ENCODE data around the gene PFDN1.
A peak's percentile ranks its signal among the peaks of the same experiment; 100 is the strongest.

Gene PFDN1

DNA sequence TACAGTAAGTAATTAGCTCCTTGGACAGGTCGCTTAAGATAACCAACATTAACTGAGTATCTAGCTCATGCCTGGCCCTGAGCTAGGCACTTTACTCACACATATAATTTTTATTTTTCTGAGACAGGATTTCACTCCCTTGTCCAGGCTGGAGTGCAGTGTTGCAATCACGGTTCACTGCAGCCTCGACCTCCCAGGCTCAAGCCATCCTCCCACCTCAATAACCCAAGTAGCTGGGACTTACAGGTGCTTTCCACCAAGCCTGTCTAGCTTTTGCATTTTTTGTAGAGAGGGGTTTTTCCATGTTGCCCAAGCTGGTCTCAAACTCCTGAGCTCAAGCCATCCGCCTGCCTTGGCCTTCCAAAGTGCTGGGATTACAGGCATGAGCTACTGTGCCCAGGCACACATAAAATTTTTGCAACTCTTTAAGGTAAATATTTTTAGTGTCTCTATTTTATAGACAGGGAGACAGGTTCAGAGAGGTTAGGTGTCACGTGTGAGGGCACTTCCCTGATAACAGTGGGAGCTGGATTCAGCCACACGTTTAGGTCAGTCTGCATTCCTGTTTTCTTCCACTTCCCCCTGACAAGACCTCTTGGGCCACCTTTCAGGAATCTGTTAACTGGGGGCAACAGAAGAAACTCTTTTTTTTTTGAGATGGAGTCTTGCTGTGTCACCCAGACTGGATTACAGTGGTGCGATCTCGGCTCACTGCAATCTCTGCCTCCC, 25.3 kb upstream of the PFDN1 start:
- DNase-seq = no peak

DNA sequence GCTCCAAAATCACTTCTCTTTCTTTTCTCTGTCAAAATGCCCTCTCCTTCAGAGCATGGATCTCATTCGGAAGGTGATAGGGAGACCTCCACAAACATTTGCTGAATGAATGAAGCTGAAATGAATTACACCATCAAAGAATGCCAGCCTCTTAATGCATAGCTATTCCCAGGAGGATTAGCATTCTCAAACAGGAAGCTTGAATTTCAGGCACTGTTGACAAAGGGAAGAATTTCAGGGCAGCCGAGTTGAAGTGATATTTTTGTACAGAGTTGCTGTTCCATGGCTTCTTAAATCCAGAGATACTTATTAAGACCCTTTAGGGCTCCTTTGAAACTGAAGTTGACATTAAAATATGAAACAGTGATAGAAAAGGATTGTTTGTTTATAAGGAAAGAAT, 24.7 kb upstream of the PFDN1 start:
- DNase-seq = no peak

DNA sequence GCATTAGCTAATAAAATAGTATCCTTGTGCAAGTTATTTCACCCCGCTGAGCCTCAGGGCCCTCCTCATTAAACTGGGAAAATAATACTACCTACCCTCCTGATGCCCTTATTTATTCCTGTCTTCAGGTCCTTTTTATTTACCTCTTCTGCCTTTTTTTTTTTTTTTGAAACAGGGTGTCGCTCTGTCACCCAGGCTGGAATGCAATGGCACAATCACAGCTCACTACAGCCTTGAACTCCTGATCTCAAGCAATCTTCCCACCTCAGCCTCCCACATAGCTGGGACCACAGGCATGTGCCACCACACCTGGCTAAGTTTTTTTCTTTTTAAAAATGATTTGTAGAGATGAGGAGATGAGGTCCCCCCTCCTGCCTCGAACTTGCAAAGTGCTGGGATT, 22.6 kb upstream of the PFDN1 start:
- no peak for DNase-seq

DNA sequence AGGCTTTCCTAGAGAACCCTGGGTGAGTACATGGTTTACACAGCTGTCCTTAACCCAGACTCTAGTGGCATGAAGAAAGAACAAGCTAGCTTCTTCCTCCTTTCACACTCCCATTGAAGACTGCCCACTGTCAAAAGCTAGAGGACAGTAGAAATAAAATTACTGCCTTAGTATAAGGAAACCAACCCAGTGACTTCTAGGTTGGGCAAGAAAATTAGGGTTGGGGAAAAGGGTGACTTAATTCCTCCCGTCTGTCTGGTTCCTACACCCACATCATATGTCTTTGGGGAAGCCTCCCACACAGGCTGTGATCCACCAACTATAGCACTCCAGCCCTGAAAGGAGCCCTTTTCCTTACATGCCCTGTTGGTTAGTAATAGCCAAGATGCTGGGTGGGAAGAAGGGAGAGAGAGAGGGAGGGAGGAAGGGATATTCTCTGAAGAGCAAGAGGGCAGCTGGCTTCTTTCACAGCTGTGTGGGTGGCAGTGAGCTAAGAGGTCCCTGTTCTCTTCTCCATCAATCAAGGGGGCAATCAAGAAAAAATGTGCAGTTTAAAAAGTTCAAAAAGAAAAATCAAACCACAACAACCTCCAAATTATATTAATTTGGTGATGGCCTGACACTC, 21.8 kb upstream of the PFDN1 start:
- no peak for DNase-seq

DNA sequence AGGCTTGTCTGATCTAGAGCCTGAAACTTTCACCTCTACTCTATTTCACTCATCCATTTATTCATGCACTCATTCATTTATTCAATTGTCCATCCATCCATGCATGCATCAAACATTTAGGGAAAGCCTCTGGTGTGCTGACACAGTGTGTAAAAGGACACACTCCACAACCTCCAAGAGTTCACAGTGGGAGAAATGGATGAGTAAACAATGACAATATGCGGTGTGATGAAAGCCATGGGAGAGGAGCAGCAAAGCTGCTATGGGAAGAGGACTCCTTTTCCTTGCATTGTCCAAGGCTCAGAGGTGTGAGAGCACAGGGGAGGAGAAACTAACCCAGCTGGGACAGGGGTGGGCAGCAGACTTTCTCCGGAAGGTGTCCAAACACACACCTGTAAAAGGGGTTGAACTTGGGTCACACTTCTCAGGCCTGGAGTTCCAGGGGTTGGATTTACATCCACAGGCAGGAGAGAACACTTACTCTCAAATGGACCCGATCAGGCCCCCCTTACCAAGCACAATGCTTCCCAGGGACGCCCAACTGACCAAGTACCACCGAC, 21.2 kb upstream of the PFDN1 start:
- no peak for DNase-seq

DNA sequence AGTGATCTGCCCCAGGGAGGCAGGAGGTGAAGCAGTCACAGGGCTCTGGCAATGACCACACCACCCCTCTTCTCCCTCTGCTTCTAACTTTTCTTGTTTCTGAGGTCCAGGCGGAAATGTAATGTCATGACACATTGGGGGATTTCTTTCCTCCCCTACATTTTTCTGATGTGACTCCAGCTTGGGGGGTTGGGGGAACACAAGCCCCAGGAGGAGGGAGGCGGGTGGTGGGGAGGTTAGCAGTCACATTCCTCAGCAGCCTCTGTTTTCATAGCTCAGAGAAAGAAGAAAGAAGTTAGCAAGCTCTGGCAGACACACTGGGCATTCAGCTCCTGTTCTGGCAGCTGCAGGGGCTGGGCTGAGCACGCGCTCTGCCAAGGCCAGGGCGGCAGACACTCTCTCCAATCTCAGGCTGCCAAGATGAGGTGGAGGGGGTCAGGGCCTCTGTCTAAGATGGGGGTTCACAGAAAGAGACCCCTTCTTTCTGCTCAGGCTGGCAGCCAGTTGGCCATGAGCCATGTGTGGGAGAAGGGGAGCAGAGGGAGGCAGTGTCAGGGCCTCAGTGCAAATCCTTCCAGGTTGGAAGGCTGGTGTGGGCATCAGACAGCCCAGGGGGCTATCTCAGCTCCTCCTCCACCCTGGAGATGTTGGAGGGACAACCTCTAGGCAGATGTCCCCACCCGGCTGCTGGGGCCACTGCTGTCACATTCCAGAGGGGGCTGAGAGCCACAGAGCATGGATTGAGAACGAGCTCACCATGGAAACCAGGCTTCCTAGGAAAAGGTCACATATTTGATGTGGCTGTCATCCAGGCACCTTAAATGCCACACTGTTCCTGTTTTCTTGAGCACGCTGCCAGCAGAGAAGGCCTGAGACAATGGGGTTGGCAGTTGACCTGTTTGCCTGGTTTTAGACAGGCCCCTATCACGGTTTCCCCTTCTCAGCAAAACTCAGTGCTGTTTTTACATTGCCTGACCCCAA, 20.1 kb upstream of the PFDN1 start:
- DNase-seq = peak; percentile 90

DNA sequence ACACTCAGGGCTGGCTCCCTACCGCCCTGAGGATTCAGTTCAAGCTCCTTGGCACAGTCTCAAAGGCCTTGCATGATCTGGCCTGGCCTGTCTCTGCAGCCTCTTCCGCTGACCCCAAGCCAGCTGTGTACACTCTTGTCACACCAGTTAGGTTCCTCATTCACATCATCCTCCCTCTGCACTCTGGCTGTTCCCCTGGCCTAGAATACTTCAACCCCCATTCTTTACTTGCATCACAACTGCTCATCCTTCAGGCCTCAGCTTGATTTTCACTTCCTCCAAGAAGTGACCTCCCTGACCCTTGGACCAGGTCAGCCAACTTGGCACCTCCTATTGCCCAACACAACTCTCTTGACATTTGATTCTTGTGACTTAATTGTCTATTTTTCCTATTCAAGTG, 18.9 kb upstream of the PFDN1 start:
- DNase-seq = no peak

DNA sequence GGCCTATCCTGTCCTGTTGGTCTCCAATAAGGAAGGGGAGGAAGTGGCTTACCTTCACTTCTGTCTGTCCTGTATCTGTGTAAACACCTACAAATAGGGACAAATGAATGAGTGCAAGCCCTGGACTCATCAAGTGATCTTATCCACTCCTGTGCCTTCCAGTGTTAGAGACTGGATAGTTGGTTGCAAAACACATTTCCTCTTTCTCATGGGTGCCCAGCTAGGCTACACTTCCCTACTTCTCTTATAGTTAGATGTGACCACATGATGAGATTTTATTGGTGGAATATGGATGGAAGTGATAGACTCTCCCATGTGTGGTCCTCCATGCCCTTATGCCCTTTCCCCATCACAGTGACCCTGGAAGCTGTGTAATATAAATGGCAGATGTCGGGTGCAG, 16.9 kb upstream of the PFDN1 start:
- DNase-seq = no peak

DNA sequence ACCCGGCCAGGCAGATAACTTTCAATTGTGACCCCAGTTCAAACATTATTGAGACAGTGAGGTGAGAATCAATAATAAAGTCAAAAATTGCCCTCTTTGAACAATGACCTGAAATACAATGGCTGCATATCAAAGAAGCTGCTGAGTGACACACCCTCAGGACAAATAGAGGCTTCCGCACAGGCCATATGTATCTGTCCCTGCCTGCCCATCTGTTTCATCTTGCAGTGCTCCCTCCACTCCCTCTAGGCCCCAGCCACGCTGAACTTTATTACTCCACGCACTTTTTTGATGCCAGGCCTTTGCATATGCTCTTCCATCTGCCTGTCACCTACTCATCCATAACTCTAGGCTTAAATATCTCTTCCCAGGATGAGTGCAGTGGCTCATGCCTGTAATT, 15.9 kb upstream of the PFDN1 start:
- no peak for DNase-seq

DNA sequence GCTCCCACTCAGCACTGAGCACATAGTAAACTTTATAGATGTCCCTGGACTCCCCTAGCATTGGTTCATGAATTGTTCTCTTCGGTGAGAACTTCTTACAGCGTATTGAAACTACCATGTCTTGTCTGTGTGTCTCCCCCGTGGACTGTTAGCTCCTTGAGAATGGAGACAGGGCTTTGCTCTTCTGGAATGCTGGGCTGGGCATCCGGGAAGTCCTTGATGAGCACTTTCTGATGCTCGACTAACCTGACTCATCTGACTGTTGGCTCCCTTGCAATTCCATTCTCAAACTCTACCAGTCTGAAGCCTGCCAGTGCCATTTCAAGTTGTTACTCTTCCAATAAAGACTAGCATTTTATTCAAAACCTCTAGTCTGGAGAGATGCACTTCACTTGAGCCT, 15.0 kb upstream of the PFDN1 start:
- DNase-seq = peak; percentile 67 to 82

DNA sequence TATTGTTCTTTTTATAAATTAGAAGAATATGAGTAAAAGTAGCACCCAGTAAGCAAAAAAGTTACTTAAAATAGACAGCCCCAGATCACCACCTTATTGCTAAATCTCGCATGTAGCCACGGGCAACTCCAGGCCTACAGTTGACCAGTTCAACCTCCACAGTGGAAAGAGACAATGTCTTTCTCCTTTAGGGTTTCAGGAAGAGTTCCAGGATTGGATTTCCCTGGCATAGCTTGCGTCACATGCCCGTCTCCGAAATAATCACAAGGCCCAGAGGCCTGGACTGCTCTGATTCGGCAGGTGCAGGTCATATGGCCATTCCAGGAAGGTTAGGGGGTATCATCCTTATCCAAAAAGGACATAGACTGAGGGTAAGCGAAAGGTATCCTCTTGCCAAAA, 9.9 kb upstream of the PFDN1 start:
- no peak for DNase-seq

DNA sequence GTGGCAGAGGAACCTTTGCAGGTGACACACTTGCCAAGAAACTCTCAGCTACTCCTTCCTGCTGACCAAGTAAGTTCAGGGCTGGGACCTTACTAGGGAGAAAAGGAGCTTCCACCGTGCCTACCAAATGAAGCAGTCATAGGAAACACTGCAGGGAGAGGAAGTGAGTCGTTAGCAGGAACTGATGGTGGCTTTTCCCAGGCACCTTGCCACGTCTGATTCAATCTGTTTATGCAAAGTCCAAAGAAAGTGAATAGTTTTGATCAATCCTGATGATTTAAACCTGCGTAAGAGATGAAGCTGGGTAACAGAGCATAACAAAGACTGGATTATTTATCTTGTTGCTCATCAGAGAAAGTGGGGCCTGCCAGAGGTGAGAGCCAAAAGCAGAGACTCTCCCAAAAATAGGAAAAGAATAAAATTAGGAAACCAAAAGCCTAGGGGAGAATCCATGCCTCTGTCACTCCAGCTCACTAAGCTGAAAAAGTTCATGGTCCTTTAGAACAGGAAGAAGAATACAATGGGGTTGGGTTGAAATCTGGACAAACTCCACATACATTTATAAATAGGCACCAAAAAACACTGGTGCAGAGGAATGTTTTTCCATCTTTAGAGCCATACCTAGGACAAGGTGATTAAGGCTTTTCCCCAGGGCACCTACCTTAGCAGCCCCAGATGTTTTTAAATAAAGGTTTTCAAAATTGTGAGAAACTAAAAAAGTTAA, 9.3 kb upstream of the PFDN1 start:
- DNase-seq = peak; percentile 90 to 94

DNA sequence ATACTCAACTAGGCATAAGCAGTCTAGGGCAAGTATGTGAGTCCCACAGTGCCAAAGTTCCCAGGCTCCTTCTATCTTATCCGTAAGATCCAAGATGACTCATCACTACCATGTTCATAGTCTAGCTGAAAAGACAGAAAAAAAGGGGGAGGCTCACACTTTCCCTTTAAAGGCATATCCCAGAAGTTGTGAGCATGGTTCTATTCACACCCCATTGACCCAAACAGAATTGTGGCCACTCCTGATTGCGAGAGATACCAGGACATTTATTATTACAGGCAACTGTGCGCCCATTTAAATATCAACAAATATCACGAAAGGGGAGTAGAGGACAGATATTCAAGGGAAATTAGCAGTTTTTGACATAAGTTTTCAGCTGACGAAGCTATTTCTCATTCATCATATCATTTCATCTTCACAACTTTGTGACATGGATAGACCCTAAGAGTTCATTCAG, 8.1 kb upstream of the PFDN1 start:
- DNase-seq = peak; percentile 38 to 80

DNA sequence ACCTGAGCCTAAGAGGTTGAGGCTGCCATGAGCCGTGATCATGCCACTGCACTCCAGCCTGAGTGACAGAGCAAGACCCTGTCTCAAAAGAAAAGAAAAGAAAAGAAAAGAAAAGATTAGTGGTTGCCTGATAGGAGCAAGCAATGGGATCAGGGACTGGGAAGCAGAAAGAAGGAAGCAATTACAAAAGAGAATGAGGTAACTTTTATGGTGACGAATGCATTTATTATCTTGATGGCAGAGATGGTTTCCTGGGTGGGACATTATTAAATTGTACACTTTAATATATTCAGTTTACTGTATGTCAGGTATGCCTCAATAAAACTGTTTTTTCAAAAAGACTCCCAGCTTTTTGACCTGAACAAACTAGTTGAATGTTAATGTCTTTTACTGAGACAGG, 7.5 kb upstream of the PFDN1 start:
- no peak for DNase-seq

DNA sequence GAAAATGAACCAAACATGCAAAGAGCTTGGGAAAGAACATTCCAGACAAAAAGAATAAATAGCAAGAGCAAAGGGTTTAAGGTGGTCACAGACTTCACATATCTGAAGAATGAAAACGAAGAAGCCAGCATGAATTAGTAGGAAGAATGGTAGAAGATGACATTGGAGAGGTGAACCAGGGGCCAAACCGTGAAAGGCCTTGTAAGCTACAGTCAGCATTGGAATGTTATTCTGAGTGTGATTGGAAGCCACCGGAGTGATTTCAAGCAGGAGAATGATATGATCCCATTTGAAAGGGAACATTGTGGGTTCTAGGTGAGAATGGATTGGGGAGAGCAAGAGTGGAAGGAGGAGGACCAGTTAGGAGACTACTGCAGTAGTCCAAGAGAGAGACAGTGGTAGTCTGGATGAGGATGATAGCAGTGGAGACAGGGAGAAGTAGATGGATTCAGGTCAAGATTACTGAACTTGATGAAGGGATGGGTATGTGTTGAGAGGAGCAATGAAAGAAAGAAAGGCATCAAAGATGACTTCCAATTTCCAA, 6.9 kb upstream of the PFDN1 start:
- DNase-seq = no peak

DNA sequence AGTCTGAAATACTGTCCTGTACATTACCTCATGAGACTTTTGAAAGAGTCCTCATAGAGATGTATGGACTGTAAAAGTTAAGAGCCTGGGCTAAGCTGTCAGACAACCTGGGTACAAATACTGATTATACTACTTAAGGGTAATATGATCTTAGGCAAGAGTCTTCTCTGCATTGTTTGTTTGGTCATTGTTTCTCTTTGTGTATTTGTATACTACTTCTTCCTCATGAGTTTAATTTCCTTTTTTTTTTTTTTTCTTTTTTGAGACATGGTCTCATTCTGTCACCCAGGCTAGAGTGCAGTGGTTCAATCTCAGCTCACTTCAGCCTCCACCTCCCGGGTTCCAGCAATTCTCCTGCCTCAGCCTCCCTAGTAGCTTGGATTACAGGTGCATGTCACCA, 2.6 kb upstream of the PFDN1 start:
- DNase-seq = no peak

DNA sequence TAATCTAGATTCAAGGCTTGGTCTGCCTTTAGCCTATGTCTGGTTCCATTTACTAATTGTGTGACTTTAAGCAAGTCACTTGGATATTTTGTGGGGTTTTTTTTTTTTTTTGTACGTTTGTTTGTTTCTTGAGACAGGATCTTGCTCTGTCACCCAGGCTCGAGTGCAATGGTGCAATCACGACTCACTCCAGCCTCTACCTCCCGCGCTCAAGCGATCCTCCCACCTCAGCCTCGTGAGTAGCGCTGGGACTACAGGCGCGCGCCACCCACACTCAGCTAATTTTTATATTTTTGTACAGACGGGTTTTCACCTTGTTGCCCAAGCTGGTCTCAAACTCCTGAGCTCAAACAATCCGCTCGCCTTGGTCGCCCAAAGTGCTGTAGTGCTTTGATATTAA, 1.1 kb upstream of the PFDN1 start:
- DNase-seq = no peak

DNA sequence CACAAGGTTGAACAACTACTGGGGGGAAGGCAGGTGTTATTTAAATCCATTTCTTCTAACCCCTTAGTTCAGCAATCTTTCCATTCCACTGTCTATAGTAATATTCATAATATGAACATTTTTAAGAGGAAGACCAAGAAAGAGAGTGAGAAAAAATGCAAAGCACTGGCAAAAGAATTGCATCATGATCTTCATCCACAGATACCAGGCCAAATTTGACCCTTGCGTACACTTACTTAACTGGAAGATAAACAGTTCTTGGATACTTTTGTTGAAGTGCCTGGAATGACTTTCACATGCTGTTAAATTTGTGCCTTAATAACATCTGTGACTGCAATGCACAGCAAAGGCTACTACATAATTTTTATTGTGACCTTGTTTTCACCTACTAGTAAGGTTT, 1.8 kb downstream of the PFDN1 start:
- no peak for DNase-seq

DNA sequence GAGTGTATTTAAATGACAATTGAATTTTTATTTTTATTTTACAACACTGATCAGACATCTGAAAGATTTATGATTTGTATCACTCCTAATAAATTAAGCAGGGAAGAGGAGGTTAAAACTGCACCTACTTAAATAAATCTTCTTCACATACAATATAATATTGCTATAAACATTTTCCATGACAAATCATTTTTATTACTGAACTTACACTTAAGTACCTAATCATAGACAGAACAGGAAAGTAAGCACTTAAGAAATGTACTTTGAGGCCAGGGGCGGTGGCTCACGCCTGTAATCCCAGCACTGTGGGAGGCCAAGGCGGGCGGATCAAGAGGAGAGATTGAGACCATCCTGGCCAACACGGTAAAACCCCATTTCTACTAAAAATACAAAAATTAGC, 3.8 kb downstream of the PFDN1 start:
- no peak for DNase-seq

DNA sequence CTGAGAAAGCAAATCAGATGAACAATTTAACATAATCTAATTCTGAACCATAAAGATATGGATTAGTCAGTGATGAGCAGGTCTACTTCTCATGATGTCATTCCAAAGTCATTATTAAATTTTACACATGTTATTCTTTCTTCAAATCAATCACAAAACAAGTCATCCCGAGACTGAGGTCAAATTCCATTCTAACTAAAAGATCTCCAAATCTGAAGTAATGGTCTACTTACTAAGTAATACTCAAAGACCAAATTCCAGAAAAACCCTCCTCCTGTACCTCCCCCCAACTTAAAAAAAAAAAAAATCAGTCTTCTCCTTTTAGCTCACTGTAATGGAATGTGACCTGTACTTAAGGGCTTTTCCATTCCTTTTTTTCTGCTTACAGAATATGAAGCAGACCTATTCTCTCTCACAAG, 4.7 kb downstream of the PFDN1 start:
- DNase-seq = peak; percentile 31 to 71

DNA sequence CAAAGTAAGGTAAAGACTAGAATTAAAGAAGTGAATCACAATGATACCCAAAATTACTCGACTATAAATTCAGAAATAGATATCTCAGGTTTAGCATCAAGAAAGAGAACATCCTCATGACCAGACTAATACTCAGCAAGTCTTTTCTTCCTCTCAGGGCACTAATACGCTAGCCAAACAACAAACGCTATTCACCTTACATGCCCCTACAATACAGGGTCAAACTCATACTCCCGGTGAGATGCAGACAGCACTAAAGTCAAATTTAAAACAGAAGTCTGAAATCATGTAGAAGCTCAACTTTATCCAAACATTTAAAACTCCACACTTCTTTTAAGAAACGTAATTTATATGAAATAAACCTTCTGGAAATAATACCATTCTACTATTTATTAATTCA, 5.6 kb downstream of the PFDN1 start:
- DNase-seq = no peak

DNA sequence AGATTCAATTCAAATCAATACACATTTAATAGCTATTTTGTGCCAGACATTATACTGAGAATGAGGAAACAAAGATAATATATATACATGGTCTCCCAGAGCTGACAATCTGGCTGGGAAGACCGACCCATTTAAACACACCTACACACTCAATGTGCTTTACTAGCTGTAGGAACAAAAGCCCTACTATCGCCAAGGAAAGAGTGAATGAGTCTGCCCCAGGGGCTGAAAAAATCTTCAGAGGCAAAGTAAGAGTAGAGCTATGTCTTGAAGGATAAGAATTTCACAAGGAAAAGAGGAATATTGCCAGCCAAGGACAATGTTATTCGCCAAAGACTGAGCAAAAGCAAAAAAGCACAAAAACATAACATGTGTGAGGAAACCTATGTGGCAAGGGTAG, 6.6 kb downstream of the PFDN1 start:
- DNase-seq = no peak

All from SW 1271 (cell line).